ENCODE results near the gene ATG2A.

- peak in 4 of 11 experiments; percentile 15 to 27 (median 18) for TF ChIP-seq CTCF (IDR thresholded peaks at IDR 0.05 in 8 of 11, conservative IDR thresholded peaks at IDR 0.05 in 3 of 11)
- peak; percentile 94 to 96 (median 95) for TF ChIP-seq POLR2AphosphoS5 (IDR thresholded peaks at IDR 0.05)
Measured at GRCh38 chr11:64923944-64924909, 7.2 kb upstream of the ATG2A start, which contains the start of gene PPP2R5B.
